A204.1 (cell line): Measurements from ENCODE around the gene POLR2L.

Source experiments
- FAIRE-seq: peaks from 2 replicates; lab custom pipeline; 2012; peaks lifted over from hg19 to GRCh38; lab: Jason Lieb, UNC

POLR2L gene

DNA sequence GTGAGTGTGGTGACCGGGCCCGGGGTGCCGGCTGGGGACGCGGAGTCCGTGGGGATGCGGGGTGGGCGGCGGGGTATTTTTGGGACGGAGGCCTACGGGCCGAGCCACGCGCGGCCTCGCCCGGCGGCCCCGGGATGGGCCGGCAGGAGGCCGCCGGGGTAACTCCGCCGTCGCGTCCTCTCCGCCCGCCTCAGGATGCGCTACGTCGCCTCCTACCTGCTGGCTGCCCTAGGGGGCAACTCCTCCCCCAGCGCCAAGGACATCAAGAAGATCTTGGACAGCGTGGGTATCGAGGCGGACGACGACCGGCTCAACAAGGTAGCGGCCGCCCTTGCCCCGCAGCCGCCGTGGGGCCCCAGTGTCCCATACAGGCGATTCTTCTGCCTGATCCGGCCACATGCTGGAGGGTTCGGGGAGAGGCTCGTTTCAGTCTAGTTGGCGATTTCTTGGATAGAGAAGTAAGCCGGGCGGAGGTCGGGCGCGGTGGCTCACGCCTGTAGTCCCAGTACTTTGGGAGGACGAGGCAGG, 32.2 kb downstream of the POLR2L start:
- no peak for FAIRE-seq

DNA sequence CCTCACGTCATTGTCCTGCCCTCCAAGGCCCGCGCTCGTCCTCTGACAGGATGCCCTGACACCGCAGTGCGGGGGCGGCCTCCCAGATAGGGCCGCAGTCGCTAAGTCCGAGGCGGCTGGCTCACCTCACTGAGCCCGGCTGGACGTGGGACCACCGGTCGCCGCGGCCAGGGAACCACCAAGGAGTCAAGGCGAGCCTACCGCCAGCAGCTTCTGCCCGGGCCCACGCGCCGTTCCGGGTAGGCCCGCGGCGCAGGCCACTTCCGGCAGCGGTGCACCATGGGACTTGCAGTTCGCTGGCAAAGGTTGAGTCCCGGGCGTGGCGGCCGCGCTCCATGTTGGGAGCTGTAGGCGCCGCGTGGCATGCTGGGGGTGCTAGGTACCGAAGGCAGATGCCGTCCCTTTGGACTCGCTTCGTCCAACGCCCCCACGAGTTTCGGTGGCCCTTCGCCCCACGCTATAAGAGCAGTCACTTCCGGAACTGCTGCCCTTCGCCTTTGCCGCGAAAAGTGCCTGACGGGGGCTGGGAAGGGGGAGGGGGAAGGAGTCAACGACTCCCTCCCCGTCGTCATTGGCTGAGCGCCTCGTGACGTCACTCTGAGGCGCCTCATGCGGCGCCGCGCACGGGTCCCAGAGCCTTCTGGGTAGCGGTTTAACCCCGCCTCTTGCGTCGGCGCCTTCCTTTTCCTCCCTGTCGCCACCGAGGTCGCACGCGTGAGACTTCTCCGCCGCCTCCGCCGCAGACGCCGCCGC, 32.9 kb downstream of the POLR2L start, which contains the start of gene RPLP2:
TSS of gene RPLP2 (plus strand) at position 681 of the 753 bp plus-strand sequence. CDS start 268 bp downstream, outside the sequence.
- FAIRE-seq, result peak; percentile 86

DNA sequence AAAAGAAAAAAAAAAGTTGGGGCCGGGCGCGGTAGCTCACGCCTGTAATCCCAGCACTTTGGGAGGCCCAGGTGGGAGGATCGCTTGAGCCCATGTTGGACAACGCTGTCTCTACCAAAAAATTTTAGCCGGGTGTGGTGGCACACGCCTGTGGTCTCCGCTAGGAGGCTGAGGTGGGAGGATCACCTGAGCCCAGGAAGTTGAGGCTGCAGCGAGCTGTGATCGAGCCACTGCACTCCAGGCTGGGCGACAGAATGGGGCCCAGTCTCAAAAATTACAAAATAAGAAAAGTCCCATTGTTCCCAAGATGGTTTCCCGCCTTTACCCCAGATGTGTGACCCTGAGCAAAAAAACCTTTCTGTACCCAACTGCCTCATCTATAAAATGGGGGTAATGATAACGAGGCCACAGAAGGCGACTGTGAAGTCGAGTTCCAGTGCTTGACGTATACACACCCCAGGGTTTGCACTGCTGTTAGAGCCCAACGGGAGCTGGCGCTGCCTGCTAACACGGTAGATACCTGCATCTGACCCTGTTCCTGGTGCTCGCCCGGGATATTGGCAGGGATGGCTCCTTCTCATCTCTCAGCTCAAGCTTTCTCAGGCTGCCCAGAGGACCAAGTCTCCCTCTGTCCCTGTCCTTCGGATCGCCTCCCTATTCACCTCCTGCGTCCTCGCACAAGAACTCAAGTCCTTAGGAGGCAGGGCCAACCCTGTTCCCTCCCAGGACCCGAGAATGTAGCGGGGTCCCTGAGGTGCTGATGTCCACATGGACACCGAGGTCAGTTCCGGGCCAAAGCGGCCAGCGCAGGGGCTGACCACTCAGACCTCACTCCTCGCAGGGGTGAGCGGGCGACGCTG, 33.7 kb downstream of the POLR2L start:
- no peak for FAIRE-seq

DNA sequence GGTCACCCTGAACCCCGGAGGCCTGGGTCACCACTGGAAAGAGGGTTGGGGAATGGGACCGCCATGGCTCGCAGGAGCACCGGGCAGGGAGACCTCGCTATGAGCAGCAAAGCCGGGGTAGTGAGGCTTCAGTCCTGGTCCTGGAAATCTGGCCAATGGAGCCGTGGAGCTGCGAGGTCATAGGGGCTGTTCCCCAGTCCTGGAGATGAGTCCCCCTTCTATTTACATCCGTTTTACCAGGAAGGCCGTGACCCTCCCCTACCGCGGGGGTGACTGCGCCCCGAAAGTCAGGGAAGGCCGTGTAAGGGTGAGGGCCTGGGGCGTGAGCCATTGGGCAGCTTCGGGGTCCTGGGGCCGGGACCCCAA, 37.7 kb downstream of the POLR2L start:
- FAIRE-seq, result no peak

GRCh38 chr11:803770-804598, 38.3 kb downstream of the POLR2L start:
- no peak for FAIRE-seq

- no peak for FAIRE-seq
Measured at GRCh38 chr11:803467-803742, 38.9 kb downstream of the POLR2L start.

DNA sequence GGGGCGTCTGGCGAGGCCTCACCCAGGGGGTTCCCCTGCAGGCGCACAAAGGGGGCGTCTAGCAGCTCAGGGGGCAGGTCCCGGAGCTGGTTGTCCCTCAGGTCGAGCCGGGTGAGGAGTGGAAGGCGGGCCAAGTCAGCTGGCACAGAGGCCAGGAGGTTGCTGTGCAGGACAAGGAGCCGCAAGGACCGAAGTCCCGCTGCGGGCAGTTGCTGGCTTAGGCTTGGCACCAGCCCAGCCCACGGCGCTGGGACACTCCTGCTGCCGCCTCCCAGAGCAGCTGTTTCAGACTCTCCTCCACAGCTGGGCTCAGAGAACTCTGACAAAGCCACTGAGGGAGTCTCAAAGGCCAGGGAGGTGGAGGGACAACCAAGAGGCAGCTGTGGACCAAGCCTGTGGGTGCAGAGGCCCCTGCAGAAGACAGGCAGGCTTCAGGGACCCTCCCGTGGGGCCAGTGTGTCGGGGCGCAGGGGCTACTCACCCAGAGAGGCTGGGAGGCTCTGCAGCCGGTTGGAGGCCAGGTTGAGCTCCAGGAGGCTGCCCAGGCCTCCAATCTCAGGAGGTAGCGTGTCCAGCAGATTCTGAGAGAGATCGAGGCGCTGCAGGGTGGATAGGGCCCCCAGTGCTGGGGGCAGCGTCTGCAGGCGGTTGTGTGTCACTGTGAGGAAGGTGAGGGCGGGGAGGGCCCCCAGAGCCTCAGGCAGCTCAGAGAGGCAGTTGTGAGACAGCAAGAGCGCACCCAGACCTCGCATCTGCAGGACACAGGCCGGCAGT, 39.4 kb downstream of the POLR2L start:
- FAIRE-seq, result no peak

- FAIRE-seq, result no peak
Measured at GRCh38 chr11:802018-802617, 40.2 kb downstream of the POLR2L start.

- FAIRE-seq, result no peak
Measured at GRCh38 chr11:801097-801780, 41.1 kb downstream of the POLR2L start.

DNA sequence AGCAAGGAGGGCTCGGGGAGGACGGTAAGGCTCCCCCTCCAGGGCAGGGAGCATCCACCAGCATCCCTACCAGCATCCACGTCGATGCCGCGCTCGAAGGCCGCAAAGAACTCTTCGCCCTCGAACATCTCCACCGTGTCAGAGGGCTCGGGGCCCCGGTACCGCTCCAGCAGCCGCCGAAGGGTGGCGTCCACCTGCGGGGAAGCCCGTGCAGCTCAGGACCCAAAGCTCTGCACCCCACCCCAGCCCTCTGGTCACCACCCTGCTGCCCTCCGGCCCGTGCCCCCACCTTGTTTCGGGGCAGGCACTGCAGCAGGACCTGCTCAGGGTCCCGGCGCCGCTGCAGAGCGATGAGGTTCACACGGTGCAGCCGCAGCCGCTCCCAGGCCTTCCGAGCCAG, 41.9 kb downstream of the POLR2L start:
- no peak for FAIRE-seq

- FAIRE-seq, result no peak
Measured at GRCh38 chr11:799641-800316, 42.5 kb downstream of the POLR2L start.

DNA sequence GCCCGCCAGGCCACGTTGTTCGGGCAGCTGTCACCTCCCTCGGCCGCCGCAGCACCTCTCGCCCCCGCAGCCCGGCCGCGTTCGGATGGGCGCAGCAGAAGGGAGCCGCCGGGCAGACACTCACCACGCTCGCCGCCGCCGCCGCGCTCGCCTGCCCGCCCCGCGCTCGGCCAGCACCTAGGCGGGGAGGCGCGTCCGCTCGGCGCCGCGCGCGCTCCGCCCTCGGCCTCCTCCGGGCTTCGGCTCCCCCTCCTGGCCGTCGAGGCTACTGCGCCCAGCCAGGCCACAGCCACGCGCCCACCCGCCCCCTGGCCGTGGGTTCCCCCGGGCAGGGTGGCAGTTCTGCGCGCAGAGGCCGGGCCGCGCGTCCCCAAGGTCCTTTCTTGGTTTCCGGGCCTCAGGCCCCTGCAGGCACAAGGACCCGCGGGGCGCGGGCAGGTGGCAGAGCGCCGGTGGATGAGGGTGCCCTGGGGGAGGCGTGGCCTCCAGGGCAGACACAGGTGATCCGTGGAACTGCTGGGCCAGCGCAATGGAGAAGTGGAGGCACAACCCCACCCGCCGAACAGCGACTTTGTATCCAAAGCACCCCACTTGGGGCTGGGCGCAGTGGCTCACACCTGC, 44.1 kb downstream of the POLR2L start, which contains the start of gene SLC25A22:
TSS of gene SLC25A22 (minus strand) at position 189 of the 621 bp plus-strand sequence. CDS start 3,275 bp downstream, outside the sequence.
- FAIRE-seq, result no peak

DNA sequence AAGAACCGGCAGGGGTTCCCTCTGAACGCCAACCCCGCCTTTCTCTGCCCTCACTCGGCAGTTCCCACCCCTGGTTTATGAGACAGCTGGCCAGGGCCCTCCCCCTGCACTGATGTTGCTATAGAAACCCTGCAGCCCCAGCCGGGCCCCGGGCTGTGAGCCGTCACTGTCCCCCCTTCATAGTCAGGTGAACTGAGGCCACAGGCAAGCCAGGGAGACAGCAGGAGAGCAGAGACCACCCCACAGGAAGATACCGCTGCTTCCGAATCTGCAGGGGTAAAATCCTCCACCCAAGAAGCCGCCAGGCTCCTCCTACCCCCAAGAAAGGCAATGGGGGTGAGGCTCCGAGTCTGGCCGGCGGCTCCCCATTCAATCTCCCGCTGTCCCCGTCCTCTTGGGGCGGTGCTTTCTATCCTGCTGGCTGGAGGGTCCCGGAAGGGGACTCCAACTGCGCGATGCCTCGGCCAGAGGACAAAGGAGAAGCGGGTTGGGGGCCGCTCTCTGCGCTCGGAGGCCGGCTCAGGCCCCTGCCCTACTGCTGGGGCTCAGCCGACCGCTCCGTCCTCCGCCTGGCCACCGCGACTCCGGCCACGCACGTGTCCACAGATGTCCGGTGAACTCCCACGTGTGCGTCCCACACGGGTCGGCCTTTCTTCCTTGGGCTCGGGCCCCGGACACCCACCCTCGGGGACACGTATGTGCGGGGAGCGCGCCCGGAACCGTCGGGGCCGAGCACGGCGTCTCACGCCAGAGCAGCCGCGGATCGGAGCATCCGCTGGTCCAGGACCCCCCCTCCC, 44.8 kb downstream of the POLR2L start:
- no peak for FAIRE-seq

DNA sequence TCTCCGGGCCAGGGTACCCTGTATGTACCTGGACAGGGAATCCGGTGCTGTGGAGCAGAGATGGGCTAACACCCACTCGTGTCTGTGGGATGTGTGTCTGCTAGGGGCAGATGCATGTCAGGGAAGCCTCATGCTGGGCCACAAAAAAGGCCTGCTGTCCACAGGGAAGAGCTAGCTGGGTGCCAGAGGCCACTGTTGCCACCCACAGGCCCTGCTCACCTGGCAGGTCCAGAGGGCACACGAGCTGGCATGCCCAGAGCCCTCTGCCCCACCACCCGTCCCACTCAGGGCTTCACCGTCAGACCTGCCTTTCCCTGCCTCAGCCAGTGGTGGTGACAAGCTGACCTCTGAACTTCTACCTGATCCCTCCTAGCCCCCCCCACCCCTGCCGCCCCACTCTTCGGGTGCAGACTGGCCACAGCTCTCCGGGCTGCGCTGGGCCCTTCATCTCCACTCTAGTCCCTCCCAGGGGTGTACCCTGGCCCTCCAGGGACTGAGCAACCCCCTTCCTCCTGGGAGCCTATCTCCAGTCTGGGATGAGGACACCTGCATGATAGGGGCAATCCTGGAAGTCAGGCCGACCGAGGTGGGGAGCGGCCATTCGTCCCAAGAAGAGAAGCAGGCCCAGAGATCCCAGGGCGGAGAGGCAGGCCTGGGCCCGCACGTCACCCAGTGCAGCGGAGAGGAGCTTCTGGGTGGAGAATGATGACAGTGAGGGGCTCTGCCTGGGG, 45.6 kb downstream of the POLR2L start:
- FAIRE-seq, result no peak

DNA sequence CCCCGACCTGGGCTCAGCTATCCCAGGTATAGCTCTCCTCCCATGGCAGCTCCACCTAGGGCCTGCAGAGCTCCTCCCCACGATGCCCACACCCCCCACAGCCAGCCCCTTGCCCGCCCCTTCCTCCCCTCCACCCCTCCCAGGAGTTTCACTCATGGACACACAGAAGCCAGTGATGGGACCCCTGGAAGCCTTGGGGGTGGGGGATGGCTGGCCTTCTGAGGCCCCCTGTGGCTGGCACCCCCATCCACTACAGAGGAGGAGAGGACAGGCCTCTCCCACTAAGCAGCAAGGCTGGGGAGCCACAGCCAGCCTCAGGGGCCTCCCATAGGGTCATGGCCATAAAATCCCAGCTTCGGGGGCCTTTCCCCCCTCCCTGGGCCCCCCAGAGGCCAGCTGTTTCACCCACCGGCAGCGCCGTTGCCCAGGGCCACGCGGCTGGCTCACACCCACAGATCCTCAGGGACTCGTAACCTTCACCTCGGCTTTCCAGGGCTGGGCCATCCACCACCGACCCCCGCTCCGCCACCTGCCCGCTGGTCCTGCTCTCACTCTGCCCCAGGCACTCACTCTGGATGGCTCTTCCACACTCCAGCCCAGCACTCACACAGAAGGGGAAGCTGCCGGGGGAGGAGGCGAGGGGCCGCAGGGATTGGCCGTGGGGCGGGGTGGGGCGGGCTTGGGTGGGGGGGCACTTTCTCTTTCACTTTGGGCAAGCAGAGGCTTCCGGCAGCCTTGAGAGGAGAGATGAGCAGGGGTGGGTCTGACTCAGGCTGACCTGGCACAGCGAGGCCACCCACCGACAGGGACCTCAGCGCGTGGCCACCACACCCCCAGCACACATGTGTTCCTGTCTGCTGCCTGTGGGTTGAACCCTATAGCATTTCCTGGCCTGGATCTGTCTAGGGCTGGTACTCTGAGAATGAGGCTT, 46.4 kb downstream of the POLR2L start:
- FAIRE-seq, result no peak

DNA sequence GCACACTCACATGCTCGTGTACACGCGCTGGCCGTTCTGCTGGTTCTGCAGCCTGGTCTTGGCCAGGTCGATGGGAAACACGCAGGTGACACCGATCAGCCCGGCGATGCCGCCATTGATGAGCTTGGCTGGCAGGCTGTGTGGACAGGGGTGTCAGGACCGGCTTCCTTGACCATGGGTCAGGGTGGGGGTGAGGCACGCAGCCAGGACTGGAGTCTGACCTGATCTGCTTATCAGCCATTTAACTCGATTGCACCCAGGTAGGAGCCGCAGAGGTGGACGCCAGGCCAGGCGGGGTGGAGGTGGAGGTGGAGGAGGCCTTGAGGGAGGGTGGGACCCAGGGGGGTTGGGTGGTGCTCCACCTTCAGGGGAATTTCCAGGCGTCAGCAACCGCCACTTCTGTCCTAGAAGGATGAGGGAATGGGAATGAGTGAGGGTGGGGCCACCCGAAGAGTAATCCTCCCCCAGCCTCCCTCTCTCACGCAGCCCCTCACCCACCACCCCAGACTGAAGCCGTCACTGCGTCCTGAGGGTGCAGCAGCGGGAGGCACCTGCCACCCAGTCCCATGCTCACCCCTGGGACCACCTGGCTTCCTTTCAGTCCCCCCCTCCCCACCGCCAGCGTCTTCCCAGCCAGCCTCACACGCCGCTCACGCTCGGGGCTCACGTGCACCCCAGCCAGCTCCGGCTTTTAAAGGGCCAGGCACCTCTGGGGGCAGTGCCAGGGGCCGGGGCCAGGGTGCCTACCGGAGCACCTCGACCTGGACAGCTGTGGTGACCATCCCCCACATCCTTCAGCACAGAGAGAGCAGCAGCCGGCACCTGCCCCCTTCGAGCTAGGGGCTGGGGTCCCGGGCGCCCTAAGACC, 47.3 kb downstream of the POLR2L start:
- no peak for FAIRE-seq
